OCI-LY3 (cell line): ENCODE measurements around the gene ACAD10.

Source experiments
- CTCF ChIP-seq: fragments of 200-600, 300-600 bp; sonication (generic); IDR thresholded peaks from 2 replicates; pipeline ENCODE4 v1.5.1; 2014; ENCODE audit warnings: antibody characterized with exemption, low read length, low read depth
- EZH2phosphoT487 ChIP-seq: fragments of 200-600 bp; shearing (Covaris generic); IDR thresholded peaks from 2 replicates; pipeline ENCODE4 v1.6.1; 2018; ENCODE audit warnings: antibody characterized with exemption, mixed run types, low read depth

GRCh38 chr12:111781085-111781658 lies 95.3 kb downstream of the ACAD10 start:
- TF ChIP-seq CTCF, result no peak
- no peak for TF ChIP-seq EZH2phosphoT487
